HG02884 (cell line): Measurements from ENCODE around the gene KBTBD2.
"Not testable (repeated sequence)": the region's sequence is repeated elsewhere in the genome, so short reads cannot be mapped to it uniquely, and the experiment has no call there.

Experiments
- ATAC-seq: cut with Tn5 transposase; IDR thresholded peaks from one replicate; pipeline ENCODE4 v1.9.1; 2021; ENCODE audit warnings: mild to moderate bottlenecking, moderate library complexity; ENCODE audit not compliant: unreplicated experiment

Gene KBTBD2

GRCh38 chr7:32893722-32894121, 2.2 kb upstream of the KBTBD2 start:
- no peak for ATAC-seq

GRCh38 chr7:32893207-32893524, 1.6 kb upstream of the KBTBD2 start:
- no peak for ATAC-seq

GRCh38 chr7:32892521-32893206, 1.1 kb upstream of the KBTBD2 start:
- peak; percentile 17 for ATAC-seq

- ATAC-seq, result peak; percentile 40
Measured at GRCh38 chr7:32891800-32892520, 400 bp upstream of the KBTBD2 start.

GRCh38 chr7:32890793-32891042, 842 bp downstream of the KBTBD2 start:
- no peak for ATAC-seq

- ATAC-seq, result peak; percentile 30
Measured at GRCh38 chr7:32890010-32890792, 1.4 kb downstream of the KBTBD2 start.

- ATAC-seq, result no peak
Measured at GRCh38 chr7:32888505-32888904, 3.1 kb downstream of the KBTBD2 start.

GRCh38 chr7:32887395-32887794, 4.2 kb downstream of the KBTBD2 start:
- no peak for ATAC-seq

GRCh38 chr7:32881074-32881982, 10.2 kb downstream of the KBTBD2 start:
- no peak for ATAC-seq

- ATAC-seq, result no peak
Measured at GRCh38 chr7:32879460-32879859, 12.1 kb downstream of the KBTBD2 start.

GRCh38 chr7:32878023-32878422, 13.5 kb downstream of the KBTBD2 start:
- ATAC-seq, result not testable (repeated sequence)

- no peak for ATAC-seq
Measured at GRCh38 chr7:32872421-32872820, 19.1 kb downstream of the KBTBD2 start.

GRCh38 chr7:32871624-32872371, 19.8 kb downstream of the KBTBD2 start:
- no peak for ATAC-seq

GRCh38 chr7:32870298-32870697, 21.3 kb downstream of the KBTBD2 start:
- no peak for ATAC-seq

GRCh38 chr7:32869716-32870115, 21.8 kb downstream of the KBTBD2 start:
- ATAC-seq, result no peak

- ATAC-seq, result no peak
Measured at GRCh38 chr7:32868116-32868515, 23.4 kb downstream of the KBTBD2 start.

- no peak for ATAC-seq
Measured at GRCh38 chr7:32865448-32866030, 26.0 kb downstream of the KBTBD2 start.

GRCh38 chr7:32863872-32864271, 27.7 kb downstream of the KBTBD2 start:
- ATAC-seq, result not testable (repeated sequence)

GRCh38 chr7:32860090-32860489, 31.5 kb downstream of the KBTBD2 start:
- ATAC-seq, result no peak

- no peak for ATAC-seq
Measured at GRCh38 chr7:32858648-32859047, 32.9 kb downstream of the KBTBD2 start.
